Heart right ventricle (tissue), 16 donors: ENCODE measurements around the gene FAM131B. TPM values are rescaled to one million over a fixed set of nuclear protein-coding genes. Genes with fewer than 3 reads are reported as not detected.

Experiments
- ATAC-seq, 8 donors: fragments of 200-7000 bp; cut with Tn5 transposase; one replicate each; pipeline ENCODE4 v1.9.1; 2020; ENCODE audit warnings: mild to moderate bottlenecking in 8 of 8, moderate library complexity in 8 of 8, moderate number of reproducible peaks in 1 of 8
- DNase-seq, 2 donors: peaks; one replicate each; pipeline ENCODE4 v3.0.0-alpha.2; 2020
- H3K27ac ChIP-seq, 10 donors: fragments of 200-600 bp; sonication (generic) in 2 of 10; one replicate each; pipeline versions ENCODE4 v1.5.0 to v1.8.0; 2020 to 2022; ENCODE audit warnings: mild to moderate bottlenecking in 3 of 10
- H3K27me3 ChIP-seq, 7 donors: fragments of 200-600 bp; one replicate each; pipeline ENCODE4 v1.8.0; 2021 to 2022; ENCODE audit warnings: mild to moderate bottlenecking in 2 of 7
- H3K36me3 ChIP-seq, 9 donors: fragments of 200-600 bp; sonication (generic) in 1 of 9; one replicate each; pipeline versions ENCODE4 v1.5.0 to v1.8.0; 2020 to 2022; ENCODE audit warnings: mild to moderate bottlenecking in 2 of 9
- H3K4me1 ChIP-seq, 9 donors: fragments of 200-600 bp; sonication (generic) in 1 of 9; one replicate each; pipeline versions ENCODE4 v1.5.0 to v1.8.0; 2020 to 2022; ENCODE audit warnings: mild to moderate bottlenecking in 4 of 9
- H3K4me3 ChIP-seq, 10 donors: fragments of 200-600 bp; sonication (generic) in 2 of 10; one replicate each; pipeline versions ENCODE4 v1.5.0 to v1.8.0; 2020 to 2022; ENCODE audit warnings: mild to moderate bottlenecking in 7 of 10, moderate library complexity in 2 of 10
- H3K9me3 ChIP-seq, 11 donors: fragments of 200-600 bp in 10 of 11; sonication (generic) in 2 of 11; one replicate each; pipeline versions ENCODE4 v1.5.0 to v1.8.0; 2013 to 2022; ENCODE audit warnings: mild to moderate bottlenecking in 2 of 11, control low read depth in 1 of 11, moderate library complexity in 1 of 11
- WGBS, 2 donors: extraction: QIAGEN DNeasy Blood & Tissue Kit; methylation state at CpG; one replicate each; pipeline ENCODE4 v1.1.7; 2013; ENCODE audit warnings: inconsistent platforms in 1 of 2; 5-methylcytosine and 5-hydroxymethylcytosine counted together
- intact Hi-C, 10 donors: fragments of 100-400 bp; cut with DNase I; formaldehyde crosslinking; loops; one replicate each; pipeline versions ENCODE4 v1.11.1 to v1.14.2; 2022
- polyA plus RNA-seq, 2 donors: library from polyadenylated mRNA; stranded (reverse); fragments of 200-250 nt; gene quantifications; one replicate each; pipeline ENCODE4 v1.2.3, GENCODE V29; 2013
- total RNA-seq, 10 donors: library from RNA; stranded (reverse); fragmentation: NEBNext Ultra II Directional in 3 of 10; extraction: Animal tissue kit (Norgen Biotek cat#: 25700) in 3 of 10; gene quantifications; one replicate each; pipeline versions ENCODE4 v1.2.1 to v1.2.4, GENCODE V29; 2021 to 2023
- TF ChIP-seq, protein P1 (sequence below), 9 donors: fragments of 200-600 bp; sonication (generic) in 2 of 9; IDR thresholded peaks; one replicate each; pipeline versions ENCODE4 v1.5.0 to v1.8.0; 2021 to 2022; ENCODE audit warnings: antibody characterized with exemption in 9 of 9, mild to moderate bottlenecking in 5 of 9, moderate library complexity in 1 of 9
- donor health status: Arrhythmogenic right ventricular cardiomyopathy.
- donor health status: ischemic (EF 13 %, LVEDD 7.1; RV severe dilation, severe dysfunction).
- donor health status: healthy with polysubstance abuse.
- donor health status: DM: no; HTN: yes; CAD: no.
- donor health status: DM: no; HTN: no; CAD: no.
- donor health status: ischemic (EF 25% LVEDD 6.9; RV normal size, moderate dysfunction).
- donor health status: ischemic (EF 25% LVEDD 5.7; RV mildly dilated, moderate dysfunction).
- donor health status: healthy.
- donor health status: DM: yes; HTN: yes; CAD: no.
- donor health status: Ischemic cardiomyopathy.
- donor health status: ischemic (EF 35%, LVEDD 5.7; RV mildly dilated, moderate dysfunction).
- donor health status: nonischemic (EF 11% LVEDD 7.7; RV severe dilation, severe dysfunction).
- donor health status: DM: yes; HTN: yes; CAD: no.
- donor health status: PGD.
- donor health status: ischemic (EF 29% LVEDD 5.4; RV normal size, mild dysfunction).
- donor health status: nonischemic (EF 23%, LVEDD 6.1; RV moderate dilation, normal function).

FAM131B gene
- total and polyA plus RNA-seq, 12 donors = 0.07 to 1.2 (median 0.37) TPM; not detected in 1

DNA sequence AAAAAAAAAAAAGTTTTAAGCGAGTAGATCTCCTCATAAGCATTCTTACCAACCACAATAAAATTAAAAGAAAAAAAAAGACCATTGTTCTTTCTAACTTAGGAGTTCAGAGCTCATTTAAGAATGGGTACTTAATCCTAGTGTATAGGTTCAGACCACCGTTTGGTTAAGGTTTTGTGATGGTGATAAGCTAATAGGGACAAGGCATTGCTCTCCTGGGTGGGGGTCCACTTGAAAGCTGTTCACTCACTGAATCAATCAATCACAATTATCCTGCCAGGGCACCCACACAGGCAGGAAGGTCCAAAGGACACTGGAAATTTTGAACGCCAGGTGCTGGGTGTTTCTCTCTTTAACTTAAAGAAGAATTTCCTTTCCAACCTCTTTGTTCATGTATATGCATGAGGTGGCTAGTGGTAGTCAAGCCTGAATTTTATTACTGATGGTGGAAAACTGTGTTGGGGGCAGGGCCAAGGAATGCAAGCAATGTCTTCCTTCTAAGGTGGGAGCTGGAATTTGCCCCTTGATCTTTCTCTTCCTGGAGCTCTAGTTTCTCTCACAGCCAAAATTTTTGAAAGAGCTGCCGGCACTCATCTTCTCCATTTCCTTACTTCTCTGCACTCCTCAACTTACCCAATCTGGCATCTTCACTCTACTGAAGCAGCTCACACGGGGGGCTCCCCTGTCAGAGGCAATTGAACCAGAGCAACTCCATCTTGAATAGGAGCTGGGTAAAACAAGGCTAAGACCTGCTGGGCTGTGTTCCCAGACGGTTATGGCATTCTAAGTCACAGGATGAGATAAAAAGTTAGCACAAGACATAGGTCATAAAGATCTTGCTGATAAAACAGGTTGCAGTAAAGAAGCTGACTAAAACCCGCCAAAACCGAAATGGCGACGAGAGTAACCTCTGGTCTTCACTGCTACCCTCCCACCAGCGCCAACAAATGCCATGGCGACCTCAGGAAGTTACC, 7.5 kb upstream of the FAM131B start:
- Histone ChIP-seq H3K9me3 (no peaks in the 10 kb centered on the region), H3K27ac (no peak overlapping the region), H3K4me3 (no peak overlapping the region), H3K4me1 (peaks cover 0 to 26% (median 0%) of the 10 kb centered on the region in 9 donors), H3K36me3 (no peaks in the 10 kb centered on the region), H3K27me3 (peaks cover 0 to 17% (median 0%) of the 10 kb centered on the region in 7 donors)
- TF ChIP-seq, protein P1, sequence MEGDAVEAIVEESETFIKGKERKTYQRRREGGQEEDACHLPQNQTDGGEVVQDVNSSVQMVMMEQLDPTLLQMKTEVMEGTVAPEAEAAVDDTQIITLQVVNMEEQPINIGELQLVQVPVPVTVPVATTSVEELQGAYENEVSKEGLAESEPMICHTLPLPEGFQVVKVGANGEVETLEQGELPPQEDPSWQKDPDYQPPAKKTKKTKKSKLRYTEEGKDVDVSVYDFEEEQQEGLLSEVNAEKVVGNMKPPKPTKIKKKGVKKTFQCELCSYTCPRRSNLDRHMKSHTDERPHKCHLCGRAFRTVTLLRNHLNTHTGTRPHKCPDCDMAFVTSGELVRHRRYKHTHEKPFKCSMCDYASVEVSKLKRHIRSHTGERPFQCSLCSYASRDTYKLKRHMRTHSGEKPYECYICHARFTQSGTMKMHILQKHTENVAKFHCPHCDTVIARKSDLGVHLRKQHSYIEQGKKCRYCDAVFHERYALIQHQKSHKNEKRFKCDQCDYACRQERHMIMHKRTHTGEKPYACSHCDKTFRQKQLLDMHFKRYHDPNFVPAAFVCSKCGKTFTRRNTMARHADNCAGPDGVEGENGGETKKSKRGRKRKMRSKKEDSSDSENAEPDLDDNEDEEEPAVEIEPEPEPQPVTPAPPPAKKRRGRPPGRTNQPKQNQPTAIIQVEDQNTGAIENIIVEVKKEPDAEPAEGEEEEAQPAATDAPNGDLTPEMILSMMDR (IDR thresholded peaks at IDR 0.05) = no peak
- intact Hi-C loops = loop anchor here in 4 of 10 donors (10.0 kb wide), 2 partner anchors 45 kb away; no protein-coding TSS in a partner anchor
- ATAC-seq = no peak
- DNase-seq = no peak
- 85% methylated on average over 12 of the region's 12 CpGs for WGBS, 2 donors

DNA sequence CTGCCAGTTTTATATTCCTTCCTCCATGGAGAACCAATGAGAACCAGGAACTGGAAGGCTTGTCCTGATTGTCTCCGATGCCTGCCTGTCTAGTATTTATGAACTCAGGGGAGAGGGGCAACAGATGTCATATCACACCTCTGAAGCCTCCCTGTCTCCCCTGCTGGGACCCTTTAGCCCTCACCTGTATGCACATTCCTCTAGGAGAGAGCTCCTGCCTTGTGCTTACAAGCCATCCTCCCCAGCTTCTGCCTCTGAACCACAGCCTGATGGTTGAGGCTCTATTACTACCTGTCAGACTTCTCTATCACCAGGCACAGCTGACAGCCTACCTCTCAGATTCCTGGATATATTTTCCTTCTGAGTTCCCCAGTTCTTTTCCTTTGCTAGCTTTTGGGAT, 5.9 kb upstream of the FAM131B start:
- WGBS, 2 donors = 89 to 97% methylated on average over 1 of the region's 1 CpG
- intact Hi-C loops = loop anchor here in 3 of 10 donors (10.0 kb wide), 1 partner anchor 46 kb away; no protein-coding TSS in a partner anchor
- Histone ChIP-seq H3K27me3 (peaks cover 0 to 33% (median 13%) of the 10 kb centered on the region in 7 donors), H3K4me3 (no peak overlapping the region), H3K36me3 (no peaks in the 10 kb centered on the region), H3K9me3 (no peaks in the 10 kb centered on the region), H3K4me1 (peaks cover 0 to 12% (median 0%) of the 10 kb centered on the region in 9 donors), H3K27ac (no peak overlapping the region)
- no peak for ATAC-seq
- no peak for DNase-seq
- TF ChIP-seq, protein P1 (IDR thresholded peaks at IDR 0.05) = no peak

DNA sequence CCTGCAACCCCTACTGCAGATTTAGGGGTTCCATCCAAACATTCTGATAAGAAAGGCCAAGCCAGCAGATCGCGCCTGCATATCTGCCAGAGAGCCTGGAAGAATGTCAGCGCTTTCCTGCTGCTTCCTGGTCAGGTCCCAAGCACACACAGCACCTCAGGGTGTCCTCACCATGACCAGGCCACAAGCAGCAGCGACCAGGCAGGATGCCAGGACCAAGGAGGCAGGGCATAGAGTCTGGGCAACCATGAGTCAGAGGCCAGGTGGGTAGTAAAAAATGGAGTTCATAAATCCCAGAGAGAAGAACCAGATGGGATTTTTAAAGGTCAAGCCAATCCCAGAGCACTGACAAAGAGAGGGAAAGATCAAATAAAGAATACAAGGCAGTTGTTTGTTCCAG, 5.5 kb upstream of the FAM131B start:
- Histone ChIP-seq H3K4me3 (no peak overlapping the region), H3K36me3 (no peaks in the 10 kb centered on the region), H3K9me3 (no peaks in the 10 kb centered on the region), H3K27me3 (peaks cover 0 to 37% (median 17%) of the 10 kb centered on the region in 7 donors), H3K27ac (no peak overlapping the region), H3K4me1 (peaks cover 0 to 12% (median 0%) of the 10 kb centered on the region in 9 donors)
- WGBS, 2 donors = 82 to 83% methylated on average over 4 of the region's 4 CpGs
- no peak for DNase-seq
- TF ChIP-seq, protein P1 (IDR thresholded peaks at IDR 0.05) = no peak
- ATAC-seq = peak in 1 of 8 donors; percentile 26
- intact Hi-C loops = loop anchor here in 3 of 10 donors (10.0 kb wide), 1 partner anchor 47 kb away; no protein-coding TSS in a partner anchor
